K562 (cell line): ENCODE results near the gene XAB2. TPM values are rescaled to one million over a fixed set of nuclear protein-coding genes. Genes with fewer than 3 reads are reported as not detected.

Experiments used
- ATF4 ChIP-seq: fragments of 450-650 bp; formaldehyde crosslinking; IDR thresholded peaks from 2 replicates; pipeline ENCODE4 v1.4.0; 2022; ENCODE audit warnings: mild to moderate bottlenecking, moderate library complexity
- CREBBP ChIP-seq: IDR thresholded peaks from one replicate; pipeline ENCODE4 v1.6.1; 2012; ENCODE audit warnings: low read depth, mild to moderate bottlenecking, control low read depth, inconsistent platforms, low read length
- CTBP1 ChIP-seq: fragments of 450-650 bp; IDR thresholded peaks from 2 replicates; pipeline ENCODE4 v1.6.1; 2016; ENCODE audit warnings: borderline replicate concordance
- EHMT2 ChIP-seq: fragments of 450-650 bp; IDR thresholded peaks from 2 replicates; pipeline ENCODE4 v1.6.1; 2018; ENCODE audit warnings: antibody characterized with exemption
- ETV6 ChIP-seq, 3 experiments: fragments of 150-350 bp in 1 of 3; sonication (generic) in 1 of 3; formaldehyde crosslinking in 1 of 3; IDR thresholded peaks; 2 replicates each; pipeline versions ENCODE4 v1.6.1 to v1.8.0; 2014 to 2022; ENCODE audit warnings: borderline replicate concordance in 2 of 3, low read depth in 2 of 3, antibody characterized with exemption in 1 of 3, low read length in 1 of 3, mild to moderate bottlenecking in 1 of 3, missing genetic modification reagents in 1 of 3
- IFI16 ChIP-seq: fragments of 250-450 bp; sonication (Bioruptor Pico); IDR thresholded peaks from 2 replicates; pipeline ENCODE4 v2.1.2; 2022; ENCODE audit warnings: mild to moderate bottlenecking, inconsistent platforms
- LARP7 ChIP-seq: fragments of 450-650 bp; IDR thresholded peaks from 2 replicates; pipeline ENCODE4 v1.6.1; 2016
- LEF1 ChIP-seq: fragments of 450-650 bp; IDR thresholded peaks from 2 replicates; pipeline ENCODE4 v1.6.1; 2016; ENCODE audit warnings: mild to moderate bottlenecking
- MXI1 ChIP-seq: IDR thresholded peaks from 2 replicates; pipeline ENCODE4 v1.6.1; 2011; ENCODE audit warnings: low read depth, mild to moderate bottlenecking, improper control_type of control experiment, low read length
- POLR2A ChIP-seq: fragments of 450-650 bp; conservative IDR thresholded peaks from 2 replicates; pipeline ENCODE4 v1.6.1; 2016
- POLR2G ChIP-seq: fragments of 200-400 bp; formaldehyde crosslinking; IDR thresholded peaks from 2 replicates; pipeline ENCODE4 v1.6.1; 2017; ENCODE audit warnings: low read depth, mild to moderate bottlenecking, antibody characterized with exemption, low read length, moderate library complexity
- RBFOX2 ChIP-seq: fragments of 200-400 bp; formaldehyde crosslinking; IDR thresholded peaks from 2 replicates; pipeline ENCODE4 v1.6.1; 2017; ENCODE audit warnings: low read depth, mild to moderate bottlenecking, low read length, moderate library complexity
- SMAD1 ChIP-seq: fragments of 150-350 bp; IDR thresholded peaks from 2 replicates; pipeline ENCODE4 v1.6.1; 2014; ENCODE audit warnings: low read length, low read depth; ENCODE audit not compliant: partially characterized antibody
- SMC3 ChIP-seq: conservative IDR thresholded peaks from 2 replicates; pipeline ENCODE4 v1.6.1; 2011; ENCODE audit warnings: low read depth, low read length, improper control_type of control experiment; ENCODE audit not compliant: insufficient read depth
- SREBF2 ChIP-seq: sonication (generic); formaldehyde crosslinking; IDR thresholded peaks from 2 replicates; pipeline ENCODE4 v1.4.0; 2020; ENCODE audit warnings: mild to moderate bottlenecking, missing genetic modification reagents
- TAL1 ChIP-seq: fragments of 450-650 bp; IDR thresholded peaks from 2 replicates; pipeline ENCODE4 v1.6.1; 2016; ENCODE audit warnings: mild to moderate bottlenecking
- TARDBP ChIP-seq: fragments of 450-650 bp; IDR thresholded peaks from 2 replicates; pipeline ENCODE4 v1.6.1; 2016
- ZNF146 ChIP-seq: IDR thresholded peaks from one replicate; pipeline ENCODE4 v1.6.1; 2018; ENCODE audit warnings: missing compliant biosample characterization; ENCODE audit not compliant: unreplicated experiment
- ZNF318 ChIP-seq, 2 experiments: fragments of 450-650 bp; IDR thresholded peaks; 2 replicates each; pipeline ENCODE4 v1.6.1; 2016; ENCODE audit warnings: mild to moderate bottlenecking in 2 of 2, borderline replicate concordance in 1 of 2, low read depth in 1 of 2, moderate library complexity in 1 of 2
- ZNF79 ChIP-seq: fragments of 250-450 bp; sonication (Bioruptor Pico); IDR thresholded peaks from 2 replicates; pipeline ENCODE4 v1.4.0; 2020; ENCODE audit warnings: low read depth, mild to moderate bottlenecking, moderate library complexity
- polyA plus RNA-seq, 8 experiments: library from polyadenylated mRNA; depleted of rRNA in 4 of 8; stranded (reverse) in 5 of 8; unstranded in 3 of 8; fragments of >200 nt; fragmentation: Nextera tagmentation in 2 of 8; fragmentation: Illumina TruSeq in 1 of 8; extraction: Ambion mirVana in 2 of 8; extraction: Trizol in 1 of 8; gene quantifications; 2 replicates each; pipeline versions ENCODE4 v1.2.1 to v1.2.3, GENCODE V29; 2011 to 2014; ENCODE audit warnings: inconsistent platforms in 1 of 8, missing spikeins in 1 of 8
- total RNA-seq, 7 experiments: library from RNA; depleted of rRNA in 6 of 7; stranded (reverse); fragments of >200 nt in 6 of 7; fragmentation: Illumina TruSeq in 2 of 7; extraction: Trizol in 2 of 7; gene quantifications; 2 replicates each; pipeline versions ENCODE4 v1.2.1 to v1.2.3, GENCODE V29; 2011 to 2021; ENCODE audit warnings: low replicate concordance in 1 of 7

XAB2 gene
- total and polyA plus RNA-seq, 9 of the 15 experiments (the other 6 are each of a cell fraction or from before 2014, with no cell fraction given), result 0.21 to 58.3 (median 20.0) TPM

GRCh38 chr19:7637374-7638256 is 8.3 kb upstream of the XAB2 start (continued):
- TF ChIP-seq ZNF318 (IDR thresholded peaks at IDR 0.05; ENCODE audit: borderline replicate concordance in 1 of 2, low read depth in 1 of 2) (no peak), ETV6 (IDR thresholded peaks at IDR 0.05; ENCODE audit: borderline replicate concordance in 1 of 2, low read depth in 2 of 2, low read length in 1 of 2) (peak in 1 of 2 experiments; percentile 48; a peak in 1 of 4 replicates), ETV6 (CRISPR knock-in tag; IDR thresholded peaks at IDR 0.05; ENCODE audit: borderline replicate concordance) (no peak), IFI16 (CRISPR knock-in tag) (no peak), SREBF2 (CRISPR knock-in tag) (no peak), SMAD1 (no peak), CREBBP (no peak), ATF4 (CRISPR knock-in tag) (no peak), POLR2G (peak; percentile 82), LARP7 (no peak), TARDBP (no peak), POLR2A (peak; percentile 84), RBFOX2 (peak; percentile 84), ZNF146 (no peak), CTBP1 (no peak; the same call in 1 of the 2 replicates), SMC3 (no peak), ZNF79 (CRISPR knock-in tag) (no peak), LEF1 (no peak), EHMT2 (no peak), MXI1 (no peak), TAL1 (no peak; the same call in 1 of the 2 replicates)
